ENCODE measurements around the gene CIART.
"Not testable (repeated sequence)": the region's sequence is repeated elsewhere in the genome, so short reads cannot be mapped to it uniquely, and the experiment has no call there.

Gene CIART, protein sequence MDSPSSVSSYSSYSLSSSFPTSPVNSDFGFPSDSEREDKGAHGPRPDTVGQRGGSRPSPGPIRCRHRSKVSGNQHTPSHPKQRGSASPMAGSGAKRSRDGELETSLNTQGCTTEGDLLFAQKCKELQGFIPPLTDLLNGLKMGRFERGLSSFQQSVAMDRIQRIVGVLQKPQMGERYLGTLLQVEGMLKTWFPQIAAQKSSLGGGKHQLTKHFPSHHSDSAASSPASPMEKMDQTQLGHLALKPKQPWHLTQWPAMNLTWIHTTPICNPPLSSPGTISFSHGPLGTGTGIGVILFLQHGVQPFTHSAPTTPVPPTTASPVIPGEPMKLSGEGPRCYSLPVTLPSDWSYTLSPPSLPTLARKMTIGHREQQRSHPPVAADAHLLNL

DNA sequence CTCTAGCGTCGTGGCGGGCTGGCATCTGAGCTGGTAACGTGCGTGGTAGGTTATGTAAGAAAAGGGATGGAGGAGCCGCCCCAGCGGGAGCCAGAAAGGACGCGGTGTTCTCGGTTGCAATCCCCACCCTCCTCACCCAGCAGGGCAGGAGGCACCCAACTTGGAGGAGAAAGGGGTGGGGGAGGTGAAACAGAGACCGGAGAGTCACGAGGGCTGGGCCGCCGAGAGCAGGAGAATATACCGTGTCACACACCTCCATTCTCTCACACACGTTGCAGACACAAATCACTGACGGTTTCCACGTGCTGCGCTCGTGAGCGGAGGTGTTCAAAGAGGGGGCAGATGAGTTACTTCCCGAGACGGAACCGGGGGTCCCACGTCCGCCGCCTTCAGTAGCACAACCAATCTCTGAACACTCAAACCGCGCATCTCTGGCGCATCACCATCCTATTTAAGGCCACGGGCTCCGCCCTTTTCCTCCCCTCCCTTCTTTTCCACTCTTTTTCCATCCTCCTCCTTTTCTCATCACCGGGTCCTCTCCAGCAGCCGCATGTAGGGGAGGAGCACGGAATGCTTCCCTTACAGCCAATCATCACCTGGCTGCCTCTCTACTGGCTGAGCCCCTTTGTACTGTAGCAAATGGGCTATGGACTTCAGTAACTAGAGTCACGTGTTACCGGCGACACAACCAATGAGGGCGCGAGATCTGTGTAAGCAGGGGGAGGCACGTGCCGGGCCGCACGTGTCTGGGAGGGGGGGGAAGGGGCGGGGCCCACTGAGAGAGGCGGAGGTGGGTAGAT, at the start of gene CIART:
Gene CIART, plus strand, starts transcription at position 797 of the 800 bp plus-strand sequence. CDS start 714 bp downstream, outside the sequence.
- Mint-ChIP-seq H3K27ac (peak within 1 kb of the TSS; percentile 86), H3K27me3 (no peaks in the 10 kb centered on the region)

DNA sequence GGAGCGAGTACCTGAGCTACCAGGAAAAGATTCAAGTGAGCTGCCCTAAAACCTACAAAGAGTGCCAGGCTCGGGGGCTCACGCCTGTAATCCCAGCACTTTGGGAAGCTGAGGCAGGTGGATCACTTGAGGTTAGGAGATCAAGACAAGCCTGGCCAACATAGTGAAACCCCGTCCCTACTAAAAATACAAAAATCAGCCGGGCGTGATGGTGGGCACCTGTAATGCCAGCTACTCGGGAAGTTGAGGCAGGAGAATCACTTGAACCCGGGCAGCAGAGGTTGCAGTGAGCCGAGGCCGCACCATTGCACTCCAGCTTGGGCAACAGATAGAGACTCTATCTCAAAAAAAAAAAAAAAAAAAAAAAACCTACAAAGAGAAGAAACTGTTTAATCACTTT, 49.4 kb upstream of the CIART start:
- peaks cover 18% of the 10 kb centered on the region for H3K4me1 Mint-ChIP-seq
- not testable (repeated sequence) for H3K36me3 Mint-ChIP-seq, H3K9me3 Mint-ChIP-seq, H3K27me3 Mint-ChIP-seq, H3K4me3 Mint-ChIP-seq, H3K27ac Mint-ChIP-seq

More for the DNA sequence above, at the start of gene CIART:
- Mint-ChIP-seq H3K4me3 (peak within 1 kb of the TSS; percentile 88), H3K9me3 (no peaks in the 10 kb centered on the region), H3K36me3 (peaks cover 1% of the 10 kb centered on the region), H3K4me1 (peaks cover 32% of the 10 kb centered on the region)

DNA sequence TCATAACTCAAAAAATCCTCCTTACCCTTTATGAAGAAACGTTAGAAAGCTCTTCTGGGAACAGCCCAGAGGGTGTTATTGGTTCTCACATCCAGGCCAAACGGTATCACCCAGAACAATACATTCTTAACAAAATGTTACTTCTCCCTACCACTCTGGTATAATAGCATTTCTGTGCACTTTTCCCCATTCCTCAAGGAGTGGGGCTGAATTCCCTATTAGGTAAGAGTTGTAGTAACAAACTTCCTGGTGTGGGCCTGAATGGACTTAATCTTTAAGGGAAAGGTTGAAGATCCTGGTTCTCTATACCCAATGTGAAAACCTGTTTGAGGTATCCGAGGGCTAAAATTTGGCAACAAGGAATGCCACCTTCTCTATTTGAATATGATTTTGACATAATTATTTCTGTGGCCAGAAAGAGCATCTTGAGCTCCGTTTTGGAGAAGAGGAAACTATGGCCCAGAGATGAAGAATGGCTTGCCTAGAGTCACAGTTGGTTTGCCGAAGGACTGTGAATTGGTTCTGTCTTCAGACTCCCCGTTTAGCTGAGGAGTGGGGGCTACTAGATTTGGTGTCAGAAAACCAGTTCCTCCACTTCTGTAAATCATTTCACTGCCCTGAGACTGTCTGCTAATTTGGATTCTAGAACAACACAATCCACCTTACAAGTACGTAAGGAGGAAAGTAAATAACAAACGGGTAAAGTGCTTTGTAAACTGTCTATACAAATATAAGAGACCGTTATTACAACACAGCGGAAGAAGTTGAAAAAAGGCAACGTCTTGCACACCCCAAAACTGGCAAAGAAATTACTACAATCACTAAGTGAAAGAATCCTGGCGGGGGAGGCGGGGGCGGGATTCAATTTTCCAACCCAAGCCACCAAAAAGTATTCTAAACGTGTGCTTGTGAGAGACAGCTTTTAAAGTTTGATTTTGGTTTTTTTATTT, 48.7 kb upstream of the CIART start:
- no peak overlapping the region for H3K4me3 Mint-ChIP-seq
- peak overlapping the region; percentile 95 for H3K27ac Mint-ChIP-seq
- H3K36me3 Mint-ChIP-seq, result peaks cover 2% of the 10 kb centered on the region

DNA sequence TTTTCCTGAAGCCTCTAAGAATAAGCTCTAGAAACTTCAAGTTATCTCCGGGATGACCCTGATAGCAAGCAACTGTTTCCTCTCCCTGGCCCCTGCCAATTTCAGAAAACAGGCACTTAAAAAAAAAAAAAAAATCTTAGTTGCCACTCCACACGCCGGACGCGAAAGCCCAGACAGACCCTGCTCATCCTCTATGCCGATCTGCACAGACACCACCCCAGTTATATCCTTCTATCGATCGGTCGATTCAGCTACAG, 48.1 kb upstream of the CIART start:
- Mint-ChIP-seq H3K4me3 (no peak overlapping the region), H3K9me3 (no peaks in the 10 kb centered on the region), H3K27ac (peak overlapping the region; percentile 95)

More for the DNA sequence above, 48.7 kb upstream of the CIART start:
- Mint-ChIP-seq H3K9me3 (no peaks in the 10 kb centered on the region), H3K4me1 (peaks cover 18% of the 10 kb centered on the region), H3K27me3 (no peaks in the 10 kb centered on the region)

DNA sequence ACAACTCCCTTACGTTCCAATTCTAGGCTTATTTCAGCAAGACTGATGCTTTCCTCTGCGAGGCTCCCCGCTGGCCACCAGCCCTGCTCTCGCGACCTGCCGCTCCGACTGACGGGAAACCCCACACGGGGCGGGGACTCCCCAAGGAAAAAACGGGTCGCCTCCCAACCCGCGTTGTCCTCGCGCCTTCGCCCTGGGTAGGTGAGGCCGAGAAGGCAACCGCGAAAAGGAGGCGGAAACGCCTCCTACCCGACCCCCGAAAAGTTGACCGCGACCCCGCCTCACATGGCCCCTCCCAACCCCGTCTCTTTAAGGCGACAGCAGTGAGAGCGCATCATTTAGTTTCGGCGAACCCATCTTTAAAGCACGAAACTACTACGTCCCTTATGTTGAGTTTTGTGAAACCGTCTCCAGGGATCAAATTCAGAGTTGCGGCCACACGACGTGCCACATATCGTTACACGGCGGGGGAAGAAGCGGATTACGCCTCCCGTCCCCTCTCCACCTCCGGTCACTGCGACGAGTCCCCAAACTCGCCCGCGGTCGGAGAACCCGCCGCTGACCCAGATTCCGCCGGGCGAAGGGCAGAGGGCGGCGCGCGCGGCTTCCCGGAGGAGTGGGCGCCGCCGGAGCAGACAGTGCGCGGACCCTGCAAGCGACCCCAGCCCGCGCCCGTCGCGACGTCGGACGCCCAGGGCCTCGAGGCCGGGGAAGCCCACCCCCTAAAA, 47.6 kb upstream of the CIART start:
- no peaks in the 10 kb centered on the region for H3K27me3 Mint-ChIP-seq
- H3K27ac Mint-ChIP-seq, result peak overlapping the region; percentile 95
- H3K4me1 Mint-ChIP-seq, result peaks cover 18% of the 10 kb centered on the region
- H3K36me3 Mint-ChIP-seq, result peaks cover 2% of the 10 kb centered on the region
- H3K4me3 Mint-ChIP-seq, result no peak overlapping the region
- H3K9me3 Mint-ChIP-seq, result no peaks in the 10 kb centered on the region

More for the DNA sequence above, 48.1 kb upstream of the CIART start:
- Mint-ChIP-seq H3K4me1 (peaks cover 18% of the 10 kb centered on the region), H3K36me3 (peaks cover 2% of the 10 kb centered on the region), H3K27me3 (no peaks in the 10 kb centered on the region)

DNA sequence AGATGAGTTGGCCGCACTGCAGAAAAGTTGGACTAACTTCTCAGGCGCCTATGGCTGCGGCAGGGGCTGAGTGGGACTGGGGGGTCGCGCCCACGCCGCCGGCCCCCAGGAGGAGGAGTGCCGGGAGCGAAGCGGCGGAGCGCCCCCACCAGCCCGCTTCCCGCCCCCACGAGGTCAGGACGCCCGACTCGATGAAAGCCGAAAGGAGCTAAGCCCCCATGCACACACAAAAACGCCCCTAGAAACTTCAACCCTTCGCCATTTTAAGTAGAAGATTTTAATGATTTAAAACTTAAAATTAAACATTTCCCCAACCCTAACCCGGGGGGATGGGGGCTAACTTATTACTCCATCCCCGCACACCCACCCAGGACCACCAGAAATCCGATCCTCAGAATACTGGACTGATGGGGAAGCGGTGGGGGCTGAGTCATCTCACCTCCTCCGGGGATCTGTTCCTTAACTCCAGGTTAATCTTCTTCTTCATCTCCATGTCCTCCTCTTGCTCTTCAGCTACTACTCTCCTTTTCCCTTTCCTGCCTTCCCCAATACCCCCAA, 47.0 kb upstream of the CIART start:
- no peaks in the 10 kb centered on the region for H3K27me3 Mint-ChIP-seq
- no peak overlapping the region for H3K4me3 Mint-ChIP-seq
- H3K27ac Mint-ChIP-seq, result no peak overlapping the region
- no peaks in the 10 kb centered on the region for H3K9me3 Mint-ChIP-seq
- peaks cover 18% of the 10 kb centered on the region for H3K4me1 Mint-ChIP-seq
- peaks cover 1% of the 10 kb centered on the region for H3K36me3 Mint-ChIP-seq

DNA sequence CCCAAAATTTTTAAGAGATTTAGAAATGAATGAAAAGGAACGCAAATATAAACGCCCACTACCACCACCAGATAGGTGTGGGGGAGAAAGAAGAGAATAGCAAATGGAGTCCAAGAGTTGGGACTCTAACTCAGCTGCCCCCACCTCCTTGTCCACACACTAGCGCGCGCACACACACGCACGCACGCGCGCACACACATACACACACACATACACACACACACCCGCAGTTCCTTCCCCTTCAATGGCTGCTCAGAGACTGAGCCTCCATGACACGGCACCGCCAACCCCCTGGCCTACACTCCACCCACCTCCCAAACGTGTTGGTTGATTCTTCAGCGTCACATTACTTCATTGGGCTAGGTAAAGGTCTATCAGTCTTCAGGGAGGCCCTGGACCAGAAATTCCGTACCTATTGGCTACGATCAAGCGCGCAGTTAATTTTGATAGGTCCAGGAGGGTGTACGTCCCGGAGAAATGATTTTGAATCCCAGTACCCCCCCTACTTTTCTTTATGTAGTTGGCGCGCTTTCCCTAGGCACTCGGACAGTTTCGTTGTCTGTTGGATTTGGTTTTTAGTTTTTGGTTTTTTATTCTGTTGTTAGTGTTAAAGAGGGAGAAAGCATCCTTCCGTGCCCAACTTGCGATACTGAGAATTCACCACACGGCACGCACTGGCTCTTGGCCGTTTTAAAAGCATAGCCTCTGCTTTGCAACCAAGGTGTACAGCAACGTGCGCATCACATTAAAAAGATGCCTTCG, 46.3 kb upstream of the CIART start, which contains the start of gene ANP32E:
Gene ANP32E, minus strand, starts transcription at position 261 of the 762 bp plus-strand sequence. CDS start 326 bp downstream, outside the sequence.
- Mint-ChIP-seq H3K27me3 (no peaks in the 10 kb centered on the region), H3K4me1 (peaks cover 18% of the 10 kb centered on the region), H3K4me3 (no peak within 1 kb of the TSS), H3K27ac (peak within 1 kb of the TSS; percentile 95), H3K36me3 (no peaks in the 10 kb centered on the region), H3K9me3 (no peaks in the 10 kb centered on the region)

DNA sequence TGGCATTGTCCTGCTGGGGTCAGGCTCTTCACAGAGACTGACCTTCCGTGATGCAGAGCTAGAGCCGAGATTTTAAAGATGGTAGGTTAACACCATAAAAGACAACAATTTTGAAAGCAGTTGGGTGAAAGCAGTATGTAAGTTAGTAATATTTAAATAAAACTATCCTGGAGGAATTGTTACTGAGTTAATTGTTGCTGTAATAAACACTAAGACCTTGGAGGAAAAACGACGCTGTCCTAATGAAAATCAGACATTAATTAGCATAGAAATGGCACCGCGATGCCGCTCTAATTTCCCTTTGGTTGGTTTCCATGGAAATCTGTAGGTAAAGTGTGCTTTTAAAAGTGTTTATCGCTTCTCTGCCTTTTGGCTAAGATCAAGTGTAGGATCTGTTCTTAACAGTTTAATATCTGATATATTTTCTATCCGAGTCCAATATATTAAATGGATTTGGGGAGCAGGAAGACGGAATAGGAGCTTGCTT, 45.7 kb upstream of the CIART start:
- H3K4me3 Mint-ChIP-seq, result no peak overlapping the region
- no peaks in the 10 kb centered on the region for H3K27me3 Mint-ChIP-seq
- H3K36me3 Mint-ChIP-seq, result no peaks in the 10 kb centered on the region
- H3K4me1 Mint-ChIP-seq, result peaks cover 18% of the 10 kb centered on the region
- no peaks in the 10 kb centered on the region for H3K9me3 Mint-ChIP-seq
- peak overlapping the region; percentile 48 for H3K27ac Mint-ChIP-seq

DNA sequence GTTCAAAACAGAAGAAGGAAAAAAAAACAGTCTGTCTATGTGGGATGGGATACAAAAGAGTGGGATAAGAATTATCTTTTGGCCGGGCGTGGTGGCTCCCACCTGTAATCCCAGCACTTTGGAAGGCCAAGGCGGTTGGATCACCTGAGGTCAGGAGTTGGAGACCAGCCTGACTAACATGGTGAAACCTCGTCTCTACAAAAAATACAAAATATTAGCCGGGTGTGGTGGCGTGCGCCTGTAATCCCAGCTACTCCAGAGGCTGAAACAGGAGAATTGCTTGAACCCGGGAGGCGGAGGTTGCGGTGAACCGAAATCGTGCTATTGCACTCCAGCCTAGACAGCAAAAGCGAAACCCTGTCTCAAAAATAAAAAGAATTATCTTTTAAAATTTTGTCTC, 45.2 kb upstream of the CIART start:
- H3K27ac Mint-ChIP-seq, result peak overlapping the region; percentile 48
- H3K9me3 Mint-ChIP-seq, H3K36me3 Mint-ChIP-seq, H3K4me3 Mint-ChIP-seq, H3K27me3 Mint-ChIP-seq: not testable (repeated sequence)
- peaks cover 18% of the 10 kb centered on the region for H3K4me1 Mint-ChIP-seq

DNA sequence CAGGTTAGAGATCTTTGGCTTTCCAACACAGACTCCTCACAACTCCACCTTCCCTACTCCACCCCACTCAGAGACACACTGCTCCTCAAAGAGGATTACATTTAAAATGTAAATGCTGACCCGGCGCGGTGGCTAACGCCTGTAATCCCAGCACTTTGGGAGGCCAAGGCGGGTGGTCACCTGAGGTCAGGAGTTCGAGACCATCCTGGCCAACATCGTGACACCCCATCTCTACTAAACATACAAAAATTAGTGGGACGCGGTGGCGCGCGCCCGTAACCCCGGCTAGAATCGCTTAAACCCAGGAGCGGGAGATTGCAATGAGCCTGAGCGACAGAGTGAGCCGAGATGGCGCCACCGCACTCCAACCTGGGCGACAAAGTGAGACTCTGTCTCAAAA, 44.6 kb upstream of the CIART start:
- H3K27ac Mint-ChIP-seq, result no peak overlapping the region
- peaks cover 18% of the 10 kb centered on the region for H3K4me1 Mint-ChIP-seq
- H3K4me3 Mint-ChIP-seq, result peak overlapping the region; percentile 19
- no peaks in the 10 kb centered on the region for H3K36me3 Mint-ChIP-seq
- no peaks in the 10 kb centered on the region for H3K9me3 Mint-ChIP-seq
- no peaks in the 10 kb centered on the region for H3K27me3 Mint-ChIP-seq

DNA sequence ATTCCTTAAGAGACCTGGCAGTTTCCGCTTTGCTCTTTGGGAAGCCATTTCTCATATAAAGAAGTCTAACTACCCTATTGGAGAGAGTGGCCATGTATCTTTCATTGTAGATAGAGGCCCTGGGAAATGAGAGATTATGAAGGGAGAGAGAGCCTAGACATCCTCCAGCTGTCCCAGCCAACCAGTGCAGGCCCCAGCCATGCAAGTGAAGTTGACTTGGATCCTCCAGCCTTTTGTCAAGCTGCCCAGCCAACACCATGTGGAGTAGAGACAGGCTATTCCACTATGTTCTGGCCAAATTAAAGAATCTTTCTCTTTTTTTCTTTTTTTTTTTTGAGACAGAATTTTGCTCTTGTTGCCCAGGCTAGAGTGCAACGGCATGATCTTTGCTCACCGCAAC, 39.4 kb upstream of the CIART start:
- Mint-ChIP-seq H3K9me3 (no peaks in the 10 kb centered on the region), H3K27me3 (no peaks in the 10 kb centered on the region), H3K36me3 (no peaks in the 10 kb centered on the region), H3K4me1 (no peaks in the 10 kb centered on the region), H3K4me3 (no peak overlapping the region), H3K27ac (no peak overlapping the region)

DNA sequence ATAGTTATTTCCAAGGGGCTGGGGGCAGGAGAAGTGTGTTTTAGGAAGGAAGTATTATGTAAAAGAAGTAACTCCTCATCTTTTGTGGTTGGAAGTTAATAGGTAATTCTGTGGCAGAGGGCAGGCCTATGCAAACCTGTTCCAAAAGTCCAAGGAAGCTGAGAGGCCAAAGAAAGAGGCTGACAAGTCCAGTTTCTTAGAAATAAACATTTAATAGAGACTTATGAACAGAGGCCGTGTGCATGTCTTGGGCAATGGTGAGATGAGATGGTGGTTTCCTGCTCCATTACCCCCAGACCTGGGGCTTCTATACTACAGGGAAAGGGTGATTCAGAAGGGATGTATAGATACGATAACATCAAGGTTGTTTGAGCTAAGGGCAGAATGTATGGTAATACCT, 32.4 kb upstream of the CIART start:
- Mint-ChIP-seq H3K27me3 (peaks cover 3% of the 10 kb centered on the region), H3K4me1 (no peaks in the 10 kb centered on the region), H3K9me3 (no peaks in the 10 kb centered on the region), H3K27ac (no peak overlapping the region), H3K36me3 (no peaks in the 10 kb centered on the region), H3K4me3 (no peak overlapping the region)

DNA sequence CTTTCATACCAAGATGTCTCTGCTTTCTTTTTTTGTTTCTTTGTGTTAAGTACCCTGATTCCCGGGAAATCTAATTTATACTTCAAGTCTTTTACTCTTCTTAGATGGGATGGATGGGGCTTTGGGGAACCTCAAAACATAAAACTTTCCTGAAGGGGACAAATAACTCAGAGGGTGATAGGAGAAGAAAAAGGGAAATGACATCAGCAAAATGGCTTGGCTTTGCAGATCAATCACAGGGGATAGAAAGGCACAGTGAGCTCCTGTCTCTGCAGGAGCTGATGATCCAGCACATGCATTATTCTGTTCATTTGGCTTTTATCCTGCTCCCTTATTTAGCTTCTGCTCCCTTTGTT, 26.2 kb upstream of the CIART start:
- Mint-ChIP-seq H3K27me3 (peaks cover 13% of the 10 kb centered on the region), H3K4me3 (peak overlapping the region; percentile 80), H3K36me3 (no peaks in the 10 kb centered on the region), H3K9me3 (no peaks in the 10 kb centered on the region), H3K4me1 (peaks cover 16% of the 10 kb centered on the region), H3K27ac (no peak overlapping the region)
